HepG2 (cell line): Measurements from ENCODE around the gene JUND. TPM values are rescaled to one million over a fixed set of nuclear protein-coding genes. Genes with fewer than 3 reads are reported as not detected.

Experiments
- CHD2 ChIP-seq: IDR thresholded peaks from 2 replicates; pipeline ENCODE4 v1.6.1; 2011; ENCODE audit warnings: low read depth, low read length, improper control_type of control experiment
- EED ChIP-seq: sonication (generic); formaldehyde crosslinking; IDR thresholded peaks from 2 replicates; pipeline ENCODE4 v1.5.0; 2020; ENCODE audit warnings: mild to moderate bottlenecking, missing genetic modification reagents
- GATAD2A ChIP-seq: IDR thresholded peaks from 2 replicates; pipeline ENCODE4 v1.6.1; 2016
- MXI1 ChIP-seq: IDR thresholded peaks from 3 replicates; pipeline ENCODE4 v1.6.1; 2012; ENCODE audit warnings: low read depth, low read length, inconsistent platforms, borderline replicate concordance
- SRSF9 ChIP-seq: fragments of 200-400 bp; formaldehyde crosslinking; IDR thresholded peaks from 2 replicates; pipeline ENCODE4 v1.6.1; 2018; ENCODE audit warnings: borderline replicate concordance, mild to moderate bottlenecking, low read depth, low read length; ENCODE audit not compliant: insufficient read depth, poor library complexity, severe bottlenecking
- TRIM24 ChIP-seq: sonication (generic); formaldehyde crosslinking; IDR thresholded peaks from 2 replicates; pipeline ENCODE4 v1.8.0; 2022; ENCODE audit warnings: mild to moderate bottlenecking, missing genetic modification reagents
- ZFP1 ChIP-seq: IDR thresholded peaks from 2 replicates; pipeline ENCODE4 v1.6.1; 2016
- ZNF143 ChIP-seq: sonication (generic); formaldehyde crosslinking; IDR thresholded peaks from 2 replicates; pipeline ENCODE4 v1.4.0; 2020; ENCODE audit warnings: missing genetic modification reagents
- ZNF841 ChIP-seq: sonication (generic); formaldehyde crosslinking; IDR thresholded peaks from 2 replicates; pipeline ENCODE4 v1.8.1; 2023; ENCODE audit warnings: missing genetic modification reagents, borderline replicate concordance
- ZSCAN21 ChIP-seq: sonication (generic); formaldehyde crosslinking; IDR thresholded peaks from 2 replicates; pipeline ENCODE4 v1.8.0; 2022; ENCODE audit warnings: mild to moderate bottlenecking, missing genetic modification reagents, moderate library complexity, borderline replicate concordance
- polyA plus RNA-seq, 8 experiments: library from polyadenylated mRNA; depleted of rRNA in 3 of 8; stranded (reverse) in 7 of 8; unstranded in 1 of 8; fragments of >200 nt; fragmentation: Illumina TruSeq in 4 of 8; extraction: Trizol in 4 of 8; gene quantifications; 2 replicates each; pipeline versions ENCODE4 v1.2.1 to v1.2.3, GENCODE V29; 2011 to 2016; ENCODE audit warnings: low read depth in 4 of 8, missing spikeins in 1 of 8, mixed read lengths in 1 of 8; ENCODE audit not compliant: insufficient read depth in 1 of 8
- total RNA-seq, 5 experiments: library from RNA; depleted of rRNA; stranded (reverse); fragments of >200 nt; fragmentation: Illumina TruSeq; extraction: Trizol; gene quantifications; 2 replicates each; pipeline ENCODE4 v1.2.3, GENCODE V29; 2016; ENCODE audit warnings: low read depth in 1 of 5
- TF ChIP-seq, protein P1 (sequence below): sonication (generic); formaldehyde crosslinking; IDR thresholded peaks from 2 replicates; pipeline ENCODE4 v1.4.0; 2020; ENCODE audit warnings: missing genetic modification reagents
- TF ChIP-seq, protein P2 (sequence below): IDR thresholded peaks from 2 replicates; pipeline ENCODE4 v1.6.1; 2018; ENCODE audit warnings: missing genetic modification reagents
- TF ChIP-seq, protein P3 (sequence below): conservative IDR thresholded peaks from 2 replicates; pipeline ENCODE4 v1.6.1; 2018; ENCODE audit warnings: missing genetic modification reagents
- TF ChIP-seq, protein P4 (sequence below): sonication (generic); formaldehyde crosslinking; IDR thresholded peaks from 2 replicates; pipeline ENCODE4 v1.4.0; 2020; ENCODE audit warnings: low read depth, mild to moderate bottlenecking, missing genetic modification reagents
- TF ChIP-seq, protein P5 (sequence below): IDR thresholded peaks from 2 replicates; pipeline ENCODE4 v1.6.1; 2016; ENCODE audit warnings: low read depth, borderline replicate concordance
- TF ChIP-seq, protein P6 (sequence below): sonication (generic); formaldehyde crosslinking; IDR thresholded peaks from 2 replicates; pipeline ENCODE4; 2020; ENCODE audit warnings: missing genetic modification reagents, mild to moderate bottlenecking, borderline replicate concordance
- TF ChIP-seq, protein P7 (sequence below): sonication (generic); formaldehyde crosslinking; IDR thresholded peaks from 2 replicates; pipeline ENCODE4 v1.5.0; 2020; ENCODE audit warnings: mild to moderate bottlenecking, missing genetic modification reagents, borderline replicate concordance

Gene JUND
- total and polyA plus RNA-seq, 2 of the 13 experiments (the other 11 are each of a cell fraction or from before 2014, with no cell fraction given): 41.2 to 59.8 TPM

DNA sequence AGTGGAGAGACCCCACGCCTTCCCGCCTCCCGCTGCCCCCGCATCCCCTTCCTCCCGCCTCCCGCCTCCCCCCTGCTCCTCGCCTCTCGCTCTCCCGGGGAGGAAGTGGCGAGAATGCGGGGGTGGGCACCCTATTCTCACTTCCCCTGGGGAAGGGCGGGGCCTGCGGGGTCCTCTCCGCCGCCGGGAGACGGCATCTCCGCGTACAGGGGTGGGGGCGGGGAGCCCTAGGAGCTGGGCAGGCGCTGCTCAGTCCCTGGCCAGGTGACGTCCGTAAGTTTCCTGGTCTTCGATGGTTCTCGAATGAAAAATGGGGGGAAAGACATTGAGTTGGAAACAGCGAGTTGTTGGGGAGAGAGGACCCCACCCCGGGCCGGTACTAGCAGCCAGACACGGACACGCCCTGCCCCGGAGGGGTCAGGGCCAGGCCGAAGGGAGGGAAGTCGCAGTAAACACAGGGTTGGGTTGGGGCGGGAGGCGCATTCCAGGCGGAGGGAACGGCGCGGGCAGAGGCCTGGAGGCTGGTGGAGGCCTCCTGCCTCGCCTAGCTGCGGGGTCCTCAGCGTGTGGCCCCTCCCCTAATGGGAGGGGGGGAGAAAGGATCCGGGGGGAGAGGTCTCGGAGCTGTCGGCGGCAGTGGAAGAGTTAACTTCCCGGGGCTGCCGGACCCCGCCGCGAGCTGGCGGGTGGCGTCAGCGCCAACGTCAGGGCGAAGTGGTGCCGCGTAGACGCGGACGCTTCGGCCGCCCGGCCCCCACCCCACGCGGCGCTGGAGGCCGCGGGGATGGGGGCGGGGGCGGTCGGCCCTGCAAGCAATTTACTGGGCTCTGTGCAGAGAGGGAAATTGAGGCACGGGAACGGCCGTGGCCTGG is 10.4 kb upstream of the JUND start (continued):
- no peak; the same call in none of the 2 replicates for TF ChIP-seq GATAD2A
- TF ChIP-seq ZNF841 (CRISPR knock-in tag): no peak
- TF ChIP-seq ZNF143: no peak
- TF ChIP-seq, protein P1, sequence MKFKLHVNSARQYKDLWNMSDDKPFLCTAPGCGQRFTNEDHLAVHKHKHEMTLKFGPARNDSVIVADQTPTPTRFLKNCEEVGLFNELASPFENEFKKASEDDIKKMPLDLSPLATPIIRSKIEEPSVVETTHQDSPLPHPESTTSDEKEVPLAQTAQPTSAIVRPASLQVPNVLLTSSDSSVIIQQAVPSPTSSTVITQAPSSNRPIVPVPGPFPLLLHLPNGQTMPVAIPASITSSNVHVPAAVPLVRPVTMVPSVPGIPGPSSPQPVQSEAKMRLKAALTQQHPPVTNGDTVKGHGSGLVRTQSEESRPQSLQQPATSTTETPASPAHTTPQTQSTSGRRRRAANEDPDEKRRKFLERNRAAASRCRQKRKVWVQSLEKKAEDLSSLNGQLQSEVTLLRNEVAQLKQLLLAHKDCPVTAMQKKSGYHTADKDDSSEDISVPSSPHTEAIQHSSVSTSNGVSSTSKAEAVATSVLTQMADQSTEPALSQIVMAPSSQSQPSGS (CRISPR knock-in tag): peak; percentile 28; the same call in 1 of the 2 replicates
- TF ChIP-seq, protein P2, sequence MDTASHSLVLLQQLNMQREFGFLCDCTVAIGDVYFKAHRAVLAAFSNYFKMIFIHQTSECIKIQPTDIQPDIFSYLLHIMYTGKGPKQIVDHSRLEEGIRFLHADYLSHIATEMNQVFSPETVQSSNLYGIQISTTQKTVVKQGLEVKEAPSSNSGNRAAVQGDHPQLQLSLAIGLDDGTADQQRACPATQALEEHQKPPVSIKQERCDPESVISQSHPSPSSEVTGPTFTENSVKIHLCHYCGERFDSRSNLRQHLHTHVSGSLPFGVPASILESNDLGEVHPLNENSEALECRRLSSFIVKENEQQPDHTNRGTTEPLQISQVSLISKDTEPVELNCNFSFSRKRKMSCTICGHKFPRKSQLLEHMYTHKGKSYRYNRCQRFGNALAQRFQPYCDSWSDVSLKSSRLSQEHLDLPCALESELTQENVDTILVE: peak; percentile 91
- TF ChIP-seq, protein P3, sequence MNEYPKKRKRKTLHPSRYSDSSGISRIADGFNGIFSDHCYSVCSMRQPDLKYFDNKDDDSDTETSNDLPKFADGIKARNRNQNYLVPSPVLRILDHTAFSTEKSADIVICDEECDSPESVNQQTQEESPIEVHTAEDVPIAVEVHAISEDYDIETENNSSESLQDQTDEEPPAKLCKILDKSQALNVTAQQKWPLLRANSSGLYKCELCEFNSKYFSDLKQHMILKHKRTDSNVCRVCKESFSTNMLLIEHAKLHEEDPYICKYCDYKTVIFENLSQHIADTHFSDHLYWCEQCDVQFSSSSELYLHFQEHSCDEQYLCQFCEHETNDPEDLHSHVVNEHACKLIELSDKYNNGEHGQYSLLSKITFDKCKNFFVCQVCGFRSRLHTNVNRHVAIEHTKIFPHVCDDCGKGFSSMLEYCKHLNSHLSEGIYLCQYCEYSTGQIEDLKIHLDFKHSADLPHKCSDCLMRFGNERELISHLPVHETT (CRISPR knock-in tag): peak; percentile 62; the same call in 1 of the 2 replicates
- TF ChIP-seq ZFP1 (CRISPR knock-in tag): no peak
- TF ChIP-seq, protein P4, sequence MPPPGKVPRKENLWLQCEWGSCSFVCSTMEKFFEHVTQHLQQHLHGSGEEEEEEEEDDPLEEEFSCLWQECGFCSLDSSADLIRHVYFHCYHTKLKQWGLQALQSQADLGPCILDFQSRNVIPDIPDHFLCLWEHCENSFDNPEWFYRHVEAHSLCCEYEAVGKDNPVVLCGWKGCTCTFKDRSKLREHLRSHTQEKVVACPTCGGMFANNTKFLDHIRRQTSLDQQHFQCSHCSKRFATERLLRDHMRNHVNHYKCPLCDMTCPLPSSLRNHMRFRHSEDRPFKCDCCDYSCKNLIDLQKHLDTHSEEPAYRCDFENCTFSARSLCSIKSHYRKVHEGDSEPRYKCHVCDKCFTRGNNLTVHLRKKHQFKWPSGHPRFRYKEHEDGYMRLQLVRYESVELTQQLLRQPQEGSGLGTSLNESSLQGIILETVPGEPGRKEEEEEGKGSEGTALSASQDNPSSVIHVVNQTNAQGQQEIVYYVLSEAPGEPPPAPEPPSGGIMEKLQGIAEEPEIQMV (CRISPR knock-in tag): peak; percentile 61; the same call in 1 of the 2 replicates
- no peak for TF ChIP-seq TRIM24 (CRISPR knock-in tag)
- TF ChIP-seq, protein P5, sequence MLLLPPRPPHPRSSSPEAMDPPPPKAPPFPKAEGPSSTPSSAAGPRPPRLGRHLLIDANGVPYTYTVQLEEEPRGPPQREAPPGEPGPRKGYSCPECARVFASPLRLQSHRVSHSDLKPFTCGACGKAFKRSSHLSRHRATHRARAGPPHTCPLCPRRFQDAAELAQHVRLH: no peak
- no peak for TF ChIP-seq CHD2
- TF ChIP-seq EED (CRISPR knock-in tag): no peak
- TF ChIP-seq, protein P6, sequence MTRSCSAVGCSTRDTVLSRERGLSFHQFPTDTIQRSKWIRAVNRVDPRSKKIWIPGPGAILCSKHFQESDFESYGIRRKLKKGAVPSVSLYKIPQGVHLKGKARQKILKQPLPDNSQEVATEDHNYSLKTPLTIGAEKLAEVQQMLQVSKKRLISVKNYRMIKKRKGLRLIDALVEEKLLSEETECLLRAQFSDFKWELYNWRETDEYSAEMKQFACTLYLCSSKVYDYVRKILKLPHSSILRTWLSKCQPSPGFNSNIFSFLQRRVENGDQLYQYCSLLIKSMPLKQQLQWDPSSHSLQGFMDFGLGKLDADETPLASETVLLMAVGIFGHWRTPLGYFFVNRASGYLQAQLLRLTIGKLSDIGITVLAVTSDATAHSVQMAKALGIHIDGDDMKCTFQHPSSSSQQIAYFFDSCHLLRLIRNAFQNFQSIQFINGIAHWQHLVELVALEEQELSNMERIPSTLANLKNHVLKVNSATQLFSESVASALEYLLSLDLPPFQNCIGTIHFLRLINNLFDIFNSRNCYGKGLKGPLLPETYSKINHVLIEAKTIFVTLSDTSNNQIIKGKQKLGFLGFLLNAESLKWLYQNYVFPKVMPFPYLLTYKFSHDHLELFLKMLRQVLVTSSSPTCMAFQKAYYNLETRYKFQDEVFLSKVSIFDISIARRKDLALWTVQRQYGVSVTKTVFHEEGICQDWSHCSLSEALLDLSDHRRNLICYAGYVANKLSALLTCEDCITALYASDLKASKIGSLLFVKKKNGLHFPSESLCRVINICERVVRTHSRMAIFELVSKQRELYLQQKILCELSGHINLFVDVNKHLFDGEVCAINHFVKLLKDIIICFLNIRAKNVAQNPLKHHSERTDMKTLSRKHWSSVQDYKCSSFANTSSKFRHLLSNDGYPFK (CRISPR knock-in tag): no peak
- TF ChIP-seq ZSCAN21 (CRISPR knock-in tag): peak; percentile 19; the same call in 1 of the 2 replicates
- no peak for TF ChIP-seq SRSF9
- TF ChIP-seq, protein P7, sequence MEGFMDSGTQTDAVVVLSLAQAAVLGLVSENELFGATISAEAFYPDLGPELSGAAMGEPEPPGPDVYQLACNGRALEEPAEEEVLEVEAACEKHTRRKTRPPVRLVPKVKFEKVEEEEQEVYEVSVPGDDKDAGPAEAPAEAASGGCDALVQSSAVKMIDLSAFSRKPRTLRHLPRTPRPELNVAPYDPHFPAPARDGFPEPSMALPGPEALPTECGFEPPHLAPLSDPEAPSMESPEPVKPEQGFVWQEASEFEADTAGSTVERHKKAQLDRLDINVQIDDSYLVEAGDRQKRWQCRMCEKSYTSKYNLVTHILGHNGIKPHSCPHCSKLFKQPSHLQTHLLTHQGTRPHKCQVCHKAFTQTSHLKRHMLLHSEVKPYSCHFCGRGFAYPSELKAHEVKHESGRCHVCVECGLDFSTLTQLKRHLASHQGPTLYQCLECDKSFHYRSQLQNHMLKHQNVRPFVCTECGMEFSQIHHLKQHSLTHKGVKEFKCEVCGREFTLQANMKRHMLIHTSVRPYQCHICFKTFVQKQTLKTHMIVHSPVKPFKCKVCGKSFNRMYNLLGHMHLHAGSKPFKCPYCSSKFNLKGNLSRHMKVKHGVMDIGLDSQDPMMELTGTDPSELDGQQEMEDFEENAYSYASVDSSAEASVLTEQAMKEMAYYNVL (CRISPR knock-in tag): peak; percentile 77
- TF ChIP-seq MXI1: no peak
